Measurements from ENCODE around the gene CLASRP.

GRCh38 chr19:44998025-44998424, 40.8 kb upstream of the CLASRP start:
- TF ChIP-seq CTCF (IDR thresholded peaks at IDR 0.05) (no peak), EHF (CRISPR knock-in tag; IDR thresholded peaks at IDR 0.05) (no peak), RARB (CRISPR knock-in tag; IDR thresholded peaks at IDR 0.05) (no peak)

Data from A549 (cell line).